Mesendoderm (in vitro differentiated cells): Measurements from ENCODE around the gene TMEM175.

ENCODE experiments used
- DNase-seq: peaks from one replicate; pipeline ENCODE4 v3.0.0; 2013
- H2AK5ac ChIP-seq: 2 replicates; pipeline ENCODE4 v1.6.1; 2013; ENCODE audit warnings: low read length, inconsistent platforms
- H2BK120ac ChIP-seq: 2 replicates; pipeline ENCODE4 v1.6.1; 2013; ENCODE audit warnings: low read depth, mild to moderate bottlenecking, low read length, moderate library complexity, mixed read lengths
- H2BK15ac ChIP-seq: replicated peaks from 2 replicates; pipeline ENCODE4 v1.6.1; 2013; ENCODE audit warnings: low read depth, mild to moderate bottlenecking, moderate library complexity
- H2BK5ac ChIP-seq: 2 replicates; pipeline ENCODE4 v1.6.1; 2013; ENCODE audit warnings: low read length, inconsistent platforms
- H3K18ac ChIP-seq: 2 replicates; pipeline ENCODE4 v1.6.1; 2013; ENCODE audit warnings: mild to moderate bottlenecking, low read length, mixed read lengths
- H3K23ac ChIP-seq: one replicate; pipeline ENCODE4 v1.6.1; 2013; ENCODE audit warnings: low read length
- H3K27ac ChIP-seq: 2 replicates; pipeline ENCODE4 v1.5.1; 2013; ENCODE audit warnings: low read depth, mild to moderate bottlenecking, inconsistent platforms, low read length, moderate library complexity
- H3K27me3 ChIP-seq: 2 replicates; pipeline ENCODE4 v1.6.1; 2013; ENCODE audit warnings: low read length, control low read depth, mild to moderate bottlenecking, inconsistent platforms; ENCODE audit not compliant: insufficient read depth, poor library complexity
- H3K36me3 ChIP-seq: 2 replicates; pipeline ENCODE4 v1.6.1; 2013; ENCODE audit warnings: low read length, inconsistent platforms; ENCODE audit not compliant: control insufficient read depth, insufficient read depth
- H3K4ac ChIP-seq: one replicate; pipeline ENCODE4 v1.6.1; 2013; ENCODE audit warnings: low read depth, mild to moderate bottlenecking, low read length, moderate library complexity
- H3K4me1 ChIP-seq: 2 replicates; pipeline ENCODE4 v1.6.1; 2013; ENCODE audit warnings: low read depth, low read length, inconsistent platforms; ENCODE audit not compliant: control insufficient read depth
- H3K4me2 ChIP-seq: 2 replicates; pipeline ENCODE4 v1.6.1; 2013; ENCODE audit warnings: low read length
- H3K4me3 ChIP-seq: 2 replicates; pipeline ENCODE4 v1.5.1; 2013; ENCODE audit warnings: mild to moderate bottlenecking, low read length
- H3K56ac ChIP-seq: one replicate; pipeline ENCODE4 v1.6.1; 2013; ENCODE audit warnings: low read length
- H3K79me1 ChIP-seq: 2 replicates; pipeline ENCODE4 v1.6.1; 2013; ENCODE audit warnings: low read length, inconsistent platforms
- H3K79me2 ChIP-seq: 2 replicates; pipeline ENCODE4 v1.6.1; 2013; ENCODE audit warnings: mild to moderate bottlenecking, low read length; ENCODE audit not compliant: control insufficient read depth, insufficient read depth
- H3K9ac ChIP-seq: 2 replicates; pipeline ENCODE4 v1.6.1; 2013; ENCODE audit warnings: low read length, inconsistent platforms
- H4K5ac ChIP-seq: one replicate; pipeline ENCODE4 v1.6.1; 2013; ENCODE audit warnings: low read length
- H4K8ac ChIP-seq: one replicate; pipeline ENCODE4 v1.6.1; 2013; ENCODE audit warnings: low read depth, mild to moderate bottlenecking, control low read depth, low read length, moderate library complexity
- WGBS: extraction: QIAGEN DNeasy Blood & Tissue Kit; methylation state at CpG from one replicate; pipeline ENCODE4 v1.1.7; 2013; ENCODE audit warnings: low lambda C conversion rate, missing lambda C conversion rate; ENCODE audit not compliant: insufficient coverage; ENCODE audit errors: extremely low coverage; 5-methylcytosine and 5-hydroxymethylcytosine counted together

Gene TMEM175

DNA sequence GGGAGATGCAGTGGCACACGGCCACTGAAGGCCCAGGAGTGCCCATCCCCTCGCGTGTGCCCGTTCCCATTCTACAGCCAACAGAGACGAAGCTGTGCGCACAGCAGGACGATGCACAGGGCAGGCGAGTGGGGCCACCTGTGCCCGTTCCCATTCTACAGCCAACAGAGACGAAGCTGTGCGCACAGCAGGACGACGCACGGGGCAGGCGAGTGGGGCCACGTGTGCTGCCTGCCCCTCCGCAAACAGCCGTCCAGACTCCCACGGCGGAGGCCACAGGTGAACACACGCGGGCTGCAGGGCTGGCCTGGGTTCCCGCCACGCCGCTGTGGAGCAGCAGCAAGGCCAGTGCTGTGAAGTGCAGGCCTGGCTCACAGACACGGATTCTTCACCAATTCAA lies 32.2 kb upstream of the TMEM175 start:
- no CpG with 5 or more reads among the region's 26 CpGs for WGBS

DNA sequence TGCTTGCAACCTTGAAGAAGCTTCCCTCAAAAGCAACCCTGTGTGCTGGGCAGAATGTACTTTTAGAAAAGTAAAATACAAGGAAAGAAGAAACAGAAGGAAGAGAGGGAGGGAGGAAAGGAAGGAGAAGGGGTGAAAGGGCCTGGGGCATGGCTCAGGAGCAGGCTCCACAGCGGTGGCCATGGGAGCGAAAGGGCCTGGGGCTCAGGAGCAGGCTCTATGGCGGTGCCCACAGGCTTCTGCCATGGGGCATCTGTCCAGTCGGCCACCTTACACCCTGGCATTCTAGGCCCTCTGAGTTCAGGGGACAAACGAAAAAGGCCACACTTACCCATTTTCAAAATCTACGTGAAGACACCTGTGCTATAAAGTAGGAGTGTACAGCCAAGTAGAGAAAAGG lies 31.5 kb upstream of the TMEM175 start:
- no peaks in the 10 kb centered on the region for H3K27me3 ChIP-seq
- H3K23ac ChIP-seq = no peak overlapping the region
- H3K27ac ChIP-seq = no peak overlapping the region
- peaks cover 4% of the 10 kb centered on the region for H3K79me1 ChIP-seq
- no peak overlapping the region for H2BK15ac ChIP-seq
- H3K56ac ChIP-seq = no peak overlapping the region
- no peak overlapping the region for H3K4me2 ChIP-seq
- DNase-seq = no peak
- no CpG with 5 or more reads among the region's 6 CpGs for WGBS
- H2BK120ac ChIP-seq = no peak overlapping the region
- H3K79me2 ChIP-seq = no peaks in the 10 kb centered on the region
- H4K5ac ChIP-seq = no peak overlapping the region
- H3K4ac ChIP-seq = no peak overlapping the region
- H3K9ac ChIP-seq = no peak overlapping the region
- H2BK5ac ChIP-seq = no peak overlapping the region
- no peak overlapping the region for H2AK5ac ChIP-seq
- H3K4me3 ChIP-seq = no peak overlapping the region
- H3K4me1 ChIP-seq = peaks cover 1% of the 10 kb centered on the region
- H3K18ac ChIP-seq = no peak overlapping the region
- H4K8ac ChIP-seq = no peak overlapping the region
- H3K36me3 ChIP-seq = no peaks in the 10 kb centered on the region

More for the DNA sequence above, 32.2 kb upstream of the TMEM175 start:
- H3K23ac ChIP-seq = no peak overlapping the region
- no peaks in the 10 kb centered on the region for H3K36me3 ChIP-seq
- no peak overlapping the region for H3K18ac ChIP-seq
- H4K5ac ChIP-seq = no peak overlapping the region
- no peak for DNase-seq
- no peak overlapping the region for H3K4me3 ChIP-seq
- H3K27me3 ChIP-seq = no peaks in the 10 kb centered on the region
- no peak overlapping the region for H2BK5ac ChIP-seq
- H2BK15ac ChIP-seq = no peak overlapping the region
- no peak overlapping the region for H3K9ac ChIP-seq
- no peak overlapping the region for H3K4ac ChIP-seq
- H3K79me1 ChIP-seq = peaks cover 2% of the 10 kb centered on the region
- no peak overlapping the region for H3K4me2 ChIP-seq
- no peak overlapping the region for H3K56ac ChIP-seq
- no peak overlapping the region for H2AK5ac ChIP-seq
- no peak overlapping the region for H2BK120ac ChIP-seq
- peaks cover 1% of the 10 kb centered on the region for H3K4me1 ChIP-seq
- H4K8ac ChIP-seq = no peak overlapping the region
- H3K79me2 ChIP-seq = no peaks in the 10 kb centered on the region
- no peak overlapping the region for H3K27ac ChIP-seq

DNA sequence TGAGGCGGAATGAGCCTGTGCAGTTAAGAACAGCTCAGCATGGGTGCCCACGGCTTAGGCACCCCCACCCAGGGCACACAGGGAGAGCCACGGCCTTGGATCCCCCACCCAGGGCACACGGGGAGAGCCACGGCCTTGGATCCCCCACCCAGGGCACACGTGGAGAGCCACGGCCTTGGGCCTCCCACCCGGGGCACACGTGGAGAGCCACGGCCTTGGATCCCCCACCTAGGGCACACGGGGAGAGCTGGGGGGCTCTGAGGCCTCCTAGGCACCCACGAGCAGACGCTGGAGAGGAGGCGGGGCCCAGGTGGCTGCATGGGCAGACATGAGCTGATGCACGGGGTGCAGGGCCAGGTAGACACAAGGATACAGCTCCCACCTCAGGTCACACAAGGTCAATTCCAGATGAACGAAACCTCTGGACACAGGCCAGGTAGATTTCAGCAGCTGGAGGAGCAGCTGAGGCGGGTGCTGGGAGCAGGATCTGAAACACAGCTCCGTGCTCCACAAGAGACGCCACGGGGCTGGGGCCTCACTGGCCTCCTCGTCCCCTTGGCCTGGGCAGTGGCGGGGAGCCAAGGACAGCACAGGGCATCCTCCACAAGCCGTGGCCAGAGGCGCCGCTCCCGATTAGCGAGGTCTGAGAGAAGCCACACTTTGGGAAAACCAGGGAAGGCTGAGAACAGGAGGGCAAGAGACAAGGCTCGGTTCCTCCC lies 30.9 kb upstream of the TMEM175 start:
- no peak overlapping the region for H3K18ac ChIP-seq
- H4K5ac ChIP-seq = no peak overlapping the region
- no CpG with 5 or more reads among the region's 28 CpGs for WGBS
- peaks cover 1% of the 10 kb centered on the region for H3K4me1 ChIP-seq
- H3K56ac ChIP-seq = no peak overlapping the region
- H3K36me3 ChIP-seq = no peaks in the 10 kb centered on the region
- no peak overlapping the region for H4K8ac ChIP-seq
- H3K79me1 ChIP-seq = peaks cover 4% of the 10 kb centered on the region
- no peak overlapping the region for H2AK5ac ChIP-seq
- no peak overlapping the region for H3K4me2 ChIP-seq
- no peak overlapping the region for H3K4ac ChIP-seq
- no peak for DNase-seq
- H3K4me3 ChIP-seq = no peak overlapping the region
- no peaks in the 10 kb centered on the region for H3K27me3 ChIP-seq
- H3K23ac ChIP-seq = peak overlapping the region; percentile 15
- no peak overlapping the region for H2BK120ac ChIP-seq
- no peaks in the 10 kb centered on the region for H3K79me2 ChIP-seq
- no peak overlapping the region for H2BK5ac ChIP-seq
- H2BK15ac ChIP-seq = no peak overlapping the region
- H3K27ac ChIP-seq = no peak overlapping the region
- no peak overlapping the region for H3K9ac ChIP-seq

DNA sequence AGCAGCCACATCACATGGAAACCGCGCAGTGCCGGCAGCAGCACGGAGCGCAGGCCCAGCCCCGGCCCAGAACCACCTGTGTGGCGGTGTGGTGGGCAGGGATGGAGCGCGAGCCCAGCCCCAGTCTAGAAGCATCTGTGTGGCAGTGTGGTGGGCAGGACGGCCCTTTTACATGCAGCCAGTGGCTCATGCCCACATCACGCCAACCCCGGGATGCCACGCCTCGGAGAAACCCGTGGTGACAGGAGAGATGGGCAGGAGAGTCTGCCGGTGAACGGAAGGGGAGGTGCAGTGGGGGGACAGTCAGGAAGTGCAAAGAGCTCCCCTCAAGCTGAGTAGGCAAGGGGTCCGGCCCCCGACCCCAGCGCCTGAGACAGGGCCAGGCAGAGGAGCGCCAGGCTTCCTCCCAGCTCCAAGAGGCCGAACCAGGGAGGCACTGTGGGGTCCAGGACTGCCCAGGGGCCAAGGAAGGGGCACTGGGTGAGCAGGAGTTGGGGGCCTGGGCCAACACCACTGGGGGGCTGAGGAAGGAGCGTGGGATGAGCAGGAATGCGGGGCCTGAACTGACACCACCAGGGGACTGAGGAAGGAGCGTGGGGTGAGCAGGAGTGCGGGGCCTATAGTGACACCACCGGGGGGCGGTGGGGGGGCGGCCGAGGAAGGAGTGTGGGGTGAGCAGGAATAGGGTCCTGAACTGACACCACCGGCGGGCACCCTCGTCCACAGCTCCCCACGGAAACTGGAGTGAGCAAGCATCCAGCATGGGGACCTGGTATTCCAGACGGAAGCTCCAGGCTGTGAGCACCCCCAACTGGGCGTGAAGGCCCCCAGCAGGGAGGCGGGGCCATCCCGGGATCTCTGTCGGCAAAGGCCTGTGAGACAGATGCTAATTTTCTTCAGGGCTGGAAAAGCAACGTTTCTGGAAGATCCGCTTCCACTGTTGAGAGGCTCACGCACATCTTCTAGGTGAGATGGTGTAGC lies 28.9 kb upstream of the TMEM175 start:
- H3K4me3 ChIP-seq = no peak overlapping the region
- no peak overlapping the region for H2BK15ac ChIP-seq
- H4K5ac ChIP-seq = no peak overlapping the region
- H3K56ac ChIP-seq = peak overlapping the region; percentile 49
- no peak overlapping the region for H3K4me2 ChIP-seq
- peak overlapping the region; percentile 80 for H3K23ac ChIP-seq
- no peak overlapping the region for H2BK5ac ChIP-seq
- no peak overlapping the region for H3K4ac ChIP-seq
- no peaks in the 10 kb centered on the region for H3K36me3 ChIP-seq
- peak overlapping the region; percentile 36 for H3K9ac ChIP-seq
- no peak overlapping the region for H2BK120ac ChIP-seq
- no CpG with 5 or more reads among the region's 42 CpGs for WGBS
- H2AK5ac ChIP-seq = no peak overlapping the region
- peak; percentile 28 for DNase-seq
- no peaks in the 10 kb centered on the region for H3K27me3 ChIP-seq
- H3K79me2 ChIP-seq = no peaks in the 10 kb centered on the region
- H3K79me1 ChIP-seq = peaks cover 6% of the 10 kb centered on the region
- no peak overlapping the region for H4K8ac ChIP-seq
- H3K18ac ChIP-seq = no peak overlapping the region
- peaks cover 1% of the 10 kb centered on the region for H3K4me1 ChIP-seq
- no peak overlapping the region for H3K27ac ChIP-seq

DNA sequence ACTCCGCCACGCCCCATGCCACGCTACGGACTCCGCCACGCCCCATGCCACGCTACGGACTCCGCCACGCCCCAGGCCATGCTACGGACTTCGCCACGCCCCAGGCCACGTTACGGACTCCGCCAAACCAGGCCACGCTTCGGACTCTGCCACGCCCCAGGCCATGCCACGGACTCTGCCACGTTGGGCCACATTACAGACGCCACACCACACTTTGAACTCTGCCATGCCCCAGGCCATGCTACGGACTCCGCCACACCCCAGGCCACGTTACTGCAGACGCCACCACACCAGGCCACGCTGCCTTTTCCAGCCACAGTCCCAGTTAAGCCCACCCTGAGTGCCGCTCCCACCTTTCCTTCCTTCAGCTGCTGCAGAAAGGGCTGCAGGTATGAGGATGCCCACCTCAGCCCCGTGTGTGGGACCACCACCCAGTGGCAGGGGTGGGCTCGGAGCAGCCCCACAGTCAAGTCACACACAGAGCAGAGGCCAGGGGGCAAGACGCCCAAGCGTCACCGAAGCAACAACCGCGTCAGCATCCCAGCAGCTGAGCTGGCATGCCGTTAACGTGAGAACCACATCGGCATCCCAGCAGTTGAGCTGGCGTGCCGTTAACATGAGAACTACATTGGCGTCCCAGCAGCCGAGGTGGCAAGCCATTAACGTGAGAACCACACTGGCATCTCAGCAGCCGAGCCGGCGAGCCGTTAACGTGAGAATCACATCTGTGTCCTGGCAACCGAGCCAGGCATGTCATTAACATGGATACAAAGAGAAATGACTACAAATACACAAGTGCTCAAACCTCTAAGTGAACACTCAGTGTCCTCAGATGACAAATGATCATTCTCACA lies 26.5 kb upstream of the TMEM175 start:
- Histone ChIP-seq H2BK120ac (no peak overlapping the region), H3K4me1 (peaks cover 1% of the 10 kb centered on the region), H2BK5ac (no peak overlapping the region), H3K4me2 (no peak overlapping the region), H3K4me3 (no peak overlapping the region), H3K23ac (no peak overlapping the region), H3K56ac (no peak overlapping the region), H3K79me2 (no peaks in the 10 kb centered on the region), H4K8ac (no peak overlapping the region), H3K79me1 (peaks cover 4% of the 10 kb centered on the region), H2BK15ac (no peak overlapping the region), H3K27ac (no peak overlapping the region), H4K5ac (no peak overlapping the region), H3K9ac (no peak overlapping the region), H3K36me3 (no peaks in the 10 kb centered on the region), H2AK5ac (no peak overlapping the region), H3K18ac (no peak overlapping the region), H3K4ac (no peak overlapping the region), H3K27me3 (no peaks in the 10 kb centered on the region)
- no peak for DNase-seq
- no CpG with 5 or more reads among the region's 49 CpGs for WGBS
